ENCODE data around the gene BLOC1S1. TPM values are rescaled to one million over a fixed set of nuclear protein-coding genes. Genes with fewer than 3 reads are reported as not detected.
"Not testable (repeated sequence)": the region's sequence is repeated elsewhere in the genome, so short reads cannot be mapped to it uniquely, and the experiment has no call there.

BLOC1S1 gene
- total and polyA plus RNA-seq, 4 donors = 87.3 to 351 (median 181) TPM

DNA sequence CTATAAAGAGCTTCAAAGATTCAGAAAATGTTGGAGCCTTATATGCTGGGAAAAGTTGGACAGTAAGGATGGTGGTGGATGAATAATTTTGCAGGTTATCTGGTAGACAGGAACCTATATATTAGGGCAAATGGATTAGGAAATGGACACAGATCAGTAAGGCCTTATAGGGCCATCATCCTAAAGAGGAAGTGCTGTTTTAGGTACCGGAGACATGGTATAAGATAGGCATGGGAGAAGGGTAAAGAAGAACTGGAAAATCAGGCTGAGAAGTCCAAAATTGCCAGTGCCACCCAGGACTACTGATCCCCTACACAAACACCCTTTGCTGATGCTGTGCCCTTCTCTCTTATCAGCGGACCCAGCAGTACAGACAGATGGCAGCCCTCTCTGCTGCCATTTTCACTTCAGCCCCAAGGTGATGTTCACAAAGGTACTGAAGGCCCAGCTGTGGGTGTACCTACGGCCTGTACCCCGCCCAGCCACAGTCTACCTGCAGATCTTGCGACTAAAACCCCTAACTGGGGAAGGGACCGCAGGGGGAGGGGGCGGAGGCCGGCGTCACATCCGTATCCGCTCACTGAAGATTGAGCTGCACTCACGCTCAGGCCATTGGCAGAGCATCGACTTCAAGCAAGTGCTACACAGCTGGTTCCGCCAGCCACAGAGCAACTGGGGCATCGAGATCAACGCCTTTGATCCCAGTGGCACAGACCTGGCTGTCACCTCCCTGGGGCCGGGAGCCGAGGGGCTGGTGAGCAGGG is 32.6 kb downstream of the BLOC1S1 start:
- peaks cover 10 to 13% of the 10 kb centered on the region in 2 donors for H3K36me3 ChIP-seq (ENCODE audit: control insufficient read depth in 1 of 2, insufficient read depth in 2 of 2, low read length in 1 of 2)
- no peaks in the 10 kb centered on the region for H3K9me3 ChIP-seq (ENCODE audit: control insufficient read depth, low read length)
- DNase-seq (no peak), ATAC-seq (ENCODE audit: low FRiP score) (no peak)
- WGBS, 2 donors = 88 to 89% methylated on average over 17 to 18 of the region's 18 CpGs
- H3K4me3 ChIP-seq (ENCODE audit: low read length in 2 of 2) = no peak overlapping the region
- H3K4me1 ChIP-seq (ENCODE audit: control insufficient read depth in 1 of 2, insufficient read depth in 2 of 2, low read length in 2 of 2) = no peaks in the 10 kb centered on the region
- H3K27ac ChIP-seq (ENCODE audit: low read depth in 1 of 2, low read length in 2 of 2) = no peak overlapping the region
- intact Hi-C loops (cut with DNase I) = loop anchor here in 1 of 2 donors (5.0 kb wide), 1 partner anchor 34 kb away; no protein-coding TSS in a partner anchor
- no peaks in the 10 kb centered on the region for H3K27me3 ChIP-seq (ENCODE audit: control insufficient read depth in 1 of 2, insufficient read depth in 2 of 2, low read length in 1 of 2)

DNA sequence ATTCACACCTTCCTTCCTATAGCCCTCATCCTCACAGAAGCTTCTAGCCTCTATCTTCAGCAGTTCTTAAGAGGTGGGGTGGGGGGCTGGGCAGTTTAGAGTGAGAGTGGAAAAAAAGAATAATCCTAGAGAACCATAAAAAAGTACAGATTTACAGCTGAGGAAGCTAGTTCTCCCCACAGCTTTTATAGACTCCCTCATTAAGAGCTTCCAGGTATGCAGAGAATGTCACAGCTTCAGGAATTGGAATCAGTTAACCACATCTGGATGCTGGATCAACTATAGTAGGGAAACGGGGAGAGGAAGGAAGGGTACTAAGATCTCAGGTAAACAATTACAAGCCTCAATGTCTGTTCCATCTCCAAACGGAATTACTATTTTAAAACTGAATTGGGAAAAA is 39.4 kb downstream of the BLOC1S1 start:
- Histone ChIP-seq H3K27me3 (ENCODE audit: control insufficient read depth in 1 of 2, insufficient read depth in 2 of 2, low read length in 1 of 2) (no peaks in the 10 kb centered on the region), H3K27ac (ENCODE audit: low read depth in 1 of 2, low read length in 2 of 2) (no peak overlapping the region), H3K36me3 (ENCODE audit: control insufficient read depth in 1 of 2, insufficient read depth in 2 of 2, low read length in 1 of 2) (peaks cover 17 to 26% of the 10 kb centered on the region in 2 donors), H3K9me3 (ENCODE audit: control insufficient read depth, low read length) (no peaks in the 10 kb centered on the region), H3K4me3 (ENCODE audit: low read length in 2 of 2) (no peak overlapping the region), H3K4me1 (ENCODE audit: control insufficient read depth in 1 of 2, insufficient read depth in 2 of 2, low read length in 2 of 2) (no peaks in the 10 kb centered on the region)
- no peak for ATAC-seq (ENCODE audit: low FRiP score)
- DNase-seq = no peak
- WGBS, 2 donors = 57 to 69% methylated on average over 2 of the region's 2 CpGs
- intact Hi-C loops (cut with DNase I) = no loop called here

DNA sequence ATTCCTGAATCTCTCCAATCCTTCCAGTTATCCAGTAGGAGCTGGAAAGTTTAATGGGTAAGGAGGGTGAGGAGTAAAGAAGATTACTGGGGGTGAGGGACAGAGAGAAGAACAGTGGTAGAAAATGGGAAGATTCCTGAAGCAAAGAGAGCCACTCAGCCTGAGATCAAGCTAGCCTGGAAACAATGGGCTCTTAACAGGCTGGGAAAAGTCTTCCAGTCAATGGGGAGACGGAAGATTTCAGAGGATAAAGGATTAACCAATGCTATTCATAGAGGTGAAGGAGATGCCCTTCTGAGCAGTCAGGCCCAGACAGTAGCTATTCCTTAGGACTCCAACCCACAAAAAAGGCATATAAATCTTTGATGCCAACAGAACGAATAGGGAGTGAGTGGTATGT is 41.9 kb downstream of the BLOC1S1 start:
- Histone ChIP-seq H3K36me3 (ENCODE audit: control insufficient read depth in 1 of 2, insufficient read depth in 2 of 2, low read length in 1 of 2) (peaks cover 8 to 20% of the 10 kb centered on the region in 2 donors), H3K9me3 (ENCODE audit: control insufficient read depth, low read length) (no peaks in the 10 kb centered on the region), H3K27me3 (ENCODE audit: control insufficient read depth in 1 of 2, insufficient read depth in 2 of 2, low read length in 1 of 2) (no peaks in the 10 kb centered on the region), H3K4me3 (ENCODE audit: low read length in 2 of 2) (no peak overlapping the region), H3K4me1 (ENCODE audit: control insufficient read depth in 1 of 2, insufficient read depth in 2 of 2, low read length in 2 of 2) (no peaks in the 10 kb centered on the region), H3K27ac (ENCODE audit: low read depth in 1 of 2, low read length in 2 of 2) (no peak overlapping the region)
- ATAC-seq (ENCODE audit: low FRiP score) (no peak), DNase-seq (no peak)
- intact Hi-C loops (cut with DNase I) = no loop called here
- 54 to 56% methylated on average over 2 of the region's 2 CpGs for WGBS, 2 donors

DNA sequence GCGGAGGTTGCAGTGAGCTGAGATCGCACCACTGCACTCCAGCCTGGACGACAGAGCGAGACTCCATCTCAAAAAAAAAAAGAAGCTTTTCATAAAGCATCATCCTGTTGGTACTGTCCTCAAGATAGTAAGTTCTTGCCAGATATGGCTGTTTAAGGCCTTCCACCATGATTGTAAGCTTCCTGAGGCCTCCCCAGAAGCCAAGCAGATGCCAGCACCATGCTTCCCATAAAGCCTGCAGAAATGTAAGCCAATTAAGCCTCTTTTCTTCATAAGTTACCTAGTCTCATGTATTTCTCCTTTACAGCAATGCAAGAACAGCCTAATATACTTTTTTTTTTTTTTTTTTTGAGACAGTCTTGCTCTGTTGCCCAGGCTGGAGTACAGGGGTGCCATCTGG is 42.7 kb downstream of the BLOC1S1 start:
- peaks cover 8 to 14% of the 10 kb centered on the region in 2 donors for H3K36me3 ChIP-seq (ENCODE audit: control insufficient read depth in 1 of 2, insufficient read depth in 2 of 2, low read length in 1 of 2)

DNA sequence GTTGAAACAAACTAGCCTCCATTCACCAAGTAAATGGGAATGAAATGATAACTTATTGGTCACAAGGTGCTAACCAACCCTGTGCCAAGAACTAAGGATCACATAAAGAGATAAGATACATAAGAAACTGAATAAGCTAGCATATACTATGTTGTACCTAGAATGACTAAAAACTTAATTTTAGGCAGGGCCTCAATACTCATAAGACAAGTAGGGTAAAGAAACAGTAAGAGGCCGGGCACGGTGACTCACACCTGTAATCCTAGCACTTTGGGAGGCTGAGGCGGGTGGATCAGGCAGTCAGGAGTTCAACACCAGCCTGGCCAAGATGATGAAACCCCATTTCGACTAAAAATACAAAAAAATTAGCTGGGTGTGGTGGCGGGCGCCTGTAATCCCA is 44.8 kb downstream of the BLOC1S1 start:
- Histone ChIP-seq H3K27me3 (ENCODE audit: control insufficient read depth in 1 of 2, insufficient read depth in 2 of 2, low read length in 1 of 2) (no peaks in the 10 kb centered on the region), H3K27ac (ENCODE audit: low read depth in 1 of 2, low read length in 2 of 2) (no peak overlapping the region), H3K36me3 (ENCODE audit: control insufficient read depth in 1 of 2, insufficient read depth in 2 of 2, low read length in 1 of 2) (peaks cover 9 to 14% of the 10 kb centered on the region in 2 donors), H3K4me1 (ENCODE audit: control insufficient read depth in 1 of 2, insufficient read depth in 2 of 2, low read length in 2 of 2) (no peaks in the 10 kb centered on the region), H3K4me3 (ENCODE audit: low read length in 2 of 2) (no peak overlapping the region), H3K9me3 (ENCODE audit: control insufficient read depth, low read length) (no peaks in the 10 kb centered on the region)
- intact Hi-C loops (cut with DNase I) = no loop called here
- DNase-seq = no peak
- 93 to 96% methylated on average over 6 of the region's 6 CpGs for WGBS, 2 donors
- ATAC-seq (ENCODE audit: low FRiP score) = no peak

More for the DNA sequence above, 42.7 kb downstream of the BLOC1S1 start:
- H3K4me3 ChIP-seq (ENCODE audit: low read length in 2 of 2); intact Hi-C loops (cut with DNase I); H3K27me3 ChIP-seq (ENCODE audit: control insufficient read depth in 1 of 2, insufficient read depth in 2 of 2, low read length in 1 of 2); ATAC-seq (ENCODE audit: low FRiP score); H3K4me1 ChIP-seq (ENCODE audit: control insufficient read depth in 1 of 2, insufficient read depth in 2 of 2, low read length in 2 of 2); H3K27ac ChIP-seq (ENCODE audit: low read depth in 1 of 2, low read length in 2 of 2); DNase-seq; H3K9me3 ChIP-seq (ENCODE audit: control insufficient read depth, low read length): not testable (repeated sequence)
- WGBS, 2 donors = 94 to 96% methylated on average over 3 to 4 of the region's 4 CpGs

DNA sequence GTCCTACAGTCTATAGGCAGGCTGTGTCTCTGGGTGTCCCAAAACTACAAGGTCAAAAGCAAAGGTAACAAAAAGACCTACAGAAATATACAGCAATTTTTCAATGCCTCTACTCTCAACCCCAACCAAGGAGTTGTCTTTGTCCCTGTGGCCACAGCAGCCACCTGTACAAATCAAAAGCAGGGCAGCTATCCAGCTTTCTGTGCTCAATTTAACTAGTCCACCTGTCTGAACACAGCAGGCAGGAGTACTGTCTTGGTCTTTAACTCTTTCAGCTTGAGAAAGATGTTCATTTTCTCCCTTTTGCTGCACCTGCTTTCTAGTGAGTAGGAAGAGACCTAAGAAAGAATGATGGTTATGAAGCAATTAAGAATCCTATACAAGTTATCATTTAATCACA is 46.8 kb downstream of the BLOC1S1 start:
- DNase-seq (no peak), ATAC-seq (ENCODE audit: low FRiP score) (no peak)
- no peaks in the 10 kb centered on the region for H3K27me3 ChIP-seq (ENCODE audit: control insufficient read depth in 1 of 2, insufficient read depth in 2 of 2, low read length in 1 of 2)
- H3K27ac ChIP-seq (ENCODE audit: low read depth in 1 of 2, low read length in 2 of 2) = no peak overlapping the region
- intact Hi-C loops (cut with DNase I) = no loop called here
- H3K9me3 ChIP-seq (ENCODE audit: control insufficient read depth, low read length) = no peaks in the 10 kb centered on the region
- peaks cover 8 to 12% of the 10 kb centered on the region in 2 donors for H3K36me3 ChIP-seq (ENCODE audit: control insufficient read depth in 1 of 2, insufficient read depth in 2 of 2, low read length in 1 of 2)
- no peak overlapping the region for H3K4me3 ChIP-seq (ENCODE audit: low read length in 2 of 2)
- no peaks in the 10 kb centered on the region for H3K4me1 ChIP-seq (ENCODE audit: control insufficient read depth in 1 of 2, insufficient read depth in 2 of 2, low read length in 2 of 2)

DNA sequence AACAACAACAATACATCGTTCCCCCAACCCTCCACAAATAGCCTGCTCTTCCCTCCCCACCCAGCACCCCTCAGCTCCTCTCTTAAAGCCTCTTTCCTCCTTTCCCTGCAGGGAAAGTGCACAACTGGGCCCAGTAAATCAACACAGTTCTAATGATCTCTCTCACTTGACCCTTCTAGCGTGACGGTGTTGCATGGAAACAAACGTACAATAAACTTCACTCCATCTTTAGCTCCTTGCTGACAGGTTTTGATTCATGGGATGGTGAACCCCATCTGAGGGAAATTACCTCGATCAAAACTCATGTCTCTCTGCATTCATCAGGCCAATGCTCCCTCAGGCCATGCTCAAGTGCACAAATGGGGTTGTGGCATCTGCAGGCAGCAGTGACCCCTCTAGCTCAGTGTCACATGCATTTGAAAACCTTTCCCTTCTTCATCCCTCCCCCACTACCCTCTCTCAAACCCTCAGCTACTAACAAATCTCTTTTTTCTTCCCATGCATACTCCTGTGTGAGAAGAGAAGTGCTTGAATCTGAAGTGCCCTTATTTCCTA is 50.0 kb downstream of the BLOC1S1 start:
- Histone ChIP-seq H3K27me3 (ENCODE audit: control insufficient read depth in 1 of 2, insufficient read depth in 2 of 2, low read length in 1 of 2) (no peaks in the 10 kb centered on the region), H3K4me3 (ENCODE audit: low read length in 2 of 2) (no peak overlapping the region), H3K9me3 (ENCODE audit: control insufficient read depth, low read length) (no peaks in the 10 kb centered on the region), H3K36me3 (ENCODE audit: control insufficient read depth in 1 of 2, insufficient read depth in 2 of 2, low read length in 1 of 2) (peaks cover 0 to 4% of the 10 kb centered on the region in 2 donors), H3K27ac (ENCODE audit: low read depth in 1 of 2, low read length in 2 of 2) (no peak overlapping the region), H3K4me1 (ENCODE audit: control insufficient read depth in 1 of 2, insufficient read depth in 2 of 2, low read length in 2 of 2) (no peaks in the 10 kb centered on the region)
- no peak for DNase-seq
- no peak for ATAC-seq (ENCODE audit: low FRiP score)
- intact Hi-C loops (cut with DNase I) = no loop called here
- 53 to 60% methylated on average over 5 of the region's 5 CpGs for WGBS, 2 donors

DNA sequence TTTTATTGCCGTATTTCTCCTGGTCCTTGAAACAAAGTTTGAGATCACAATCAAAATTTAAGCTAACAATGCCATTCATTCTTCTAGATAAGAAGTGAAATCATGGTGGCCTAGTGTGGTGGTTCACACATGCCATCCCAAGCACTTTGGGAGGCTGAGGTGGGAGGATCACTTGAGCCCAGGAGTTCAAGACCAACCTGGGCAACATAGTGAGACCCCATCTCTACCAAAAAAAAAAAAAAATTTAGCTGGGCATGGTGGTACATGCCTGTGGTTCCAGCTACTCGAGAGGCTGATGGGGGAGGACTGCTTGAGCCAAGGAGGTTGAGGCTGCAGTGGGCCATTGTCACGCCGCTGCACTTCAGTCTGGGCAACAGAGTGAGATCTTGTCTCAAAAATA is 51.3 kb downstream of the BLOC1S1 start:
- Histone ChIP-seq H3K36me3 (ENCODE audit: control insufficient read depth in 1 of 2, insufficient read depth in 2 of 2, low read length in 1 of 2) (peaks cover 0 to 7% of the 10 kb centered on the region in 2 donors), H3K4me3 (ENCODE audit: low read length in 2 of 2) (no peak overlapping the region), H3K27me3 (ENCODE audit: control insufficient read depth in 1 of 2, insufficient read depth in 2 of 2, low read length in 1 of 2) (no peaks in the 10 kb centered on the region), H3K4me1 (ENCODE audit: control insufficient read depth in 1 of 2, insufficient read depth in 2 of 2, low read length in 2 of 2) (no peaks in the 10 kb centered on the region), H3K9me3 (ENCODE audit: control insufficient read depth, low read length) (no peaks in the 10 kb centered on the region), H3K27ac (ENCODE audit: low read depth in 1 of 2, low read length in 2 of 2) (no peak overlapping the region)
- DNase-seq (no peak), ATAC-seq (ENCODE audit: low FRiP score) (no peak)
- WGBS, 2 donors = 95 to 96% methylated on average over 4 of the region's 4 CpGs
- intact Hi-C loops (cut with DNase I) = no loop called here

All from aorta (tissue), 5 donors.